HG02763 (cell line): ENCODE results near the gene MAN1A1.

Source experiments
- ATAC-seq: cut with Tn5 transposase; IDR thresholded peaks from one replicate; pipeline ENCODE4 v1.9.1; 2021; ENCODE audit warnings: mild to moderate bottlenecking, moderate library complexity; ENCODE audit not compliant: unreplicated experiment

Gene MAN1A1

DNA sequence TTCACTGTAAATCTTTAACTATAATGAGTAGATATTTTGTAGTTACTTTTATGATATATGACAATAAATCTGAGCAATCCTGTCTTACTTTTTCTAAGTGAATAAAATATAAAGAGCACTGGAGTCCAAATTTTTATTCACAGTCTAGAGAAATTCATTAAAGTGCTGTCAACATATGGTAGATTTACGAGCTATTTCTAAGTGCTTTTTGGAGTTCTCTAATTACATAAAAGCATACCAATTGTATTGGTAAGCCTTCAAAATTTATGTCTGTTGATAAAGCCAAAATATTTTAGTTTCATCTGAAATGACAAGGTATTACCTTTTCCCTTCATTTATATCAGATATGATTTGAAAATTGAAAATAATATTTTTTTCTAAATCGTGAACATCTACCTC, 75.4 kb downstream of the MAN1A1 start:
- no peak for ATAC-seq

DNA sequence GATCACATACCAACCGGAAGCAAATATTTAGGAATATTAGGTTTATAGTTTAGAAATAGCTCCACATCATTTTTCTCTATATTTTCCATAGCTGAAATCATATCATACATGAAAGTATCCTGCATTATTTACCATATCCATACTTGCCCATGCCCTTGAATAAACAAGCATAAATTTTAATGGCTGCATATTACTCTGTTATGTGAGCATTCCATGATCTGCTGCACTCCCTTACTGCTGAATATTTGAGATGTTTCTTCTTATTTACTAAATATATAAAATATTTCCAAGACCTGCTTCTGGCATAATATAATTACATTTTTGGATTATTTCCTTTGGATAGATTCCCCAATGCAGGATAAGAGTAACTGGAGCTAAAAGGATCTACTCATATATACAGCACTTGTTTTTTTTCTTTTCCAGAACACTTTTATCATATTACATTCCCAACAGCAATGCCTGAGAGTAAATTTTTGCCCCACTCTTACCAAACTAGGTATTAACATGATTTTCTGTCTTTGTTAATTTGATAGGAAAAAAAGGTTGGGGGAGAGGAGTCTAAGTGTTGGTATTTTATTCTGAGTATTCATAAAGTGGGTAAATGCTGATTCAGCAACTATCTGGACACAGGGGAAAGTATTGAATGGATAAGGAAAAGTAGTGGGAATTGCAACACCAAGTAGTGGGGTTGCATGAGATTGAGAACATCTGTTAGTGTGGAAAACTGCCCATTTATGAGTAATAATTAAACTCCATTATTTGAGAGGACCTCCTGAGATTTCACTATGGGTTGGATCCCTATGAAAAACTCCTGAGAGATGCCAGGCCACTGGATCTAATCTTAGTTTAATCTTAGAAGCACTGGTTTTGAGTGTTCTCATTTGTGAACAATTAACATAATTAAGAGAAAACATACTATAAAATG, 76.0 kb downstream of the MAN1A1 start:
- no peak for ATAC-seq

DNA sequence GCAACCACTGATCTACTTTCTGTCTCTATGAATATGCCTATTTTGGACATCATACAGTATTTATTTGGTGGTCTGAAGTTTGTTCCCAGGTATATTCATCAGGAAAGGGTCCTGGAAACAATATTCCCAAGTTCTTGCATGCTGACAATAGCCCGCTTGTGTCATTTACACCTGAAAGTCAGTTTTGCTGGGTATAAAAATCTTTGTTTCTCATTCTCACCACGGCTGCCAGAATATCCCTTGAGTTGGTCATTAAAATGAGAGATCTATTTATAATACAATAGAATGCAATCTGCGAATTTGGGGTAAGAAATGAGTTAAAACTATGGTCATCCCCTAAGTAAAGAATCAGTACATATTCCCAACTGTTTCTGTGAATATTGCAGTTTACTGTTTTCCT, 79.0 kb downstream of the MAN1A1 start:
- ATAC-seq, result no peak

DNA sequence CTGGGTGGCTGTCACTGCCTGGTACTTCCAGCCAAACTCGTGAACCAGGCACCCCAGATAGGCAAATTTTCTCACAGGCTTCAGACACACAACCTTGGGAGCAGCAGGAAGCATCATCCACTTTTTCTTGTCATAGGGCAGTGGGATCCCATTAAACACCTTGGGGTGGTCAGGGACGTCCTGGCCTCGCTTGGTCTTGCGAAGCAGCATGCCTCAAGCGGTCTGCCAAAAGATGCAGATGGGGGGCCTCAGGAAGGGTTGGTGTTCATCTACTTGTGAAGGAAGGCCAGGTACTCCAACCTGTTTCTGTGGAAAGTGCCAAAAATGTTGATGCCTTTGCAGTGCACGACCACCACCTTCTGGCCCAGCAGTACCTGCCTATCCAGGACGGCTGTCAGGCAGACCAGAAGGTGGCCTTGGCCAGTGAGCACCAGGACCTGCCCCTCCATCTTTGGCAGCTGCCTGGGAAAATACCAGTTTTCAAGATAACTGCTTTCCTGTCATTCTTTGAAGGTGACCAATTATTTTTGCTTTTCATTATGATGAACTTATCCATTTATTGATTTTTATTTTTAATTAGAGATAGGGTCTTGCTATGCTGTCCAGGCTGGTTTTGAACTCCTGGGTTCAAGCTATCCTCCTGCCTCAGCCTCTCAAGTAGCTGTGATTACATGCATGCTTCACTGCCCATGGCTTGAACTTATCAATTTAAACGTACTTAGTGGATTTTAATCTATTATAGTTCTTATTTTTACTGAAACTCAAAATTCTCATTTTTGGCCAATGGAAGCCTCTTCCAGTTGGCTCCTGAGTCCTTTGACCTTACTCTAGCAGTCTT, 80.1 kb downstream of the MAN1A1 start:
- ATAC-seq, result no peak

DNA sequence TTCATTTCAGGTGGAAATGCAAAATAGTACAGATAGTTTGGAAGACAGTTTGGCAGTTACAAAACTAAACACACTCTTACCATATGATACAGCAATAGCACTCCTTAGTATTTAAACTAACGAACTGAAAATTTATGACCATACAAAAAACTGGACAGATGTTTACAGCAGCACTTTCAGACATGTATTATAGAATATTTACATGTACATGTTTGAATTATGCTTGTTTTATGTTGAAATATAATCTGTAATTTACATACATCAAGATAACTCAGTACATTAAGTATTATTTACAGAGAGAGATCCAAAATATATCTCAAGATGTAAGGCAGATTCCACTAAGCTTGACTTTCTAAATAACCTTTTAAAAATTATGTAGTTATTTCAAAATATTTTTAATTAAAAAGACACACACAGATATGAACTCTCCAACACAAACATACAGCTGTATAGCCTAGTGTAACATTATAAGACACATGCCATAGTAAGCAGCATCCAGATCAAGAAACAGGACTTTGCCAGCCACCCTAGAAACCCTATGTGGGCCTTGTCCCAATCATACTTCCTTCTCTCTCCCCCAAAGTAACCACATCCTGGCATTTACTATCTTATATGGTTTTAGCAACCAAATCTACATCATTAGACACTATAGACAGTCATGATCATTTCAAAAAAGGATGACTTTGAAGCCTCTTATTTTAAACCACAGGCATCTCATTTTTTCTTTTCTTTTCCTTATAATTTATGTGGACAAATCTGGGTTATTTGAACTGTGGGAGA, 82.2 kb downstream of the MAN1A1 start:
- ATAC-seq, result no peak

DNA sequence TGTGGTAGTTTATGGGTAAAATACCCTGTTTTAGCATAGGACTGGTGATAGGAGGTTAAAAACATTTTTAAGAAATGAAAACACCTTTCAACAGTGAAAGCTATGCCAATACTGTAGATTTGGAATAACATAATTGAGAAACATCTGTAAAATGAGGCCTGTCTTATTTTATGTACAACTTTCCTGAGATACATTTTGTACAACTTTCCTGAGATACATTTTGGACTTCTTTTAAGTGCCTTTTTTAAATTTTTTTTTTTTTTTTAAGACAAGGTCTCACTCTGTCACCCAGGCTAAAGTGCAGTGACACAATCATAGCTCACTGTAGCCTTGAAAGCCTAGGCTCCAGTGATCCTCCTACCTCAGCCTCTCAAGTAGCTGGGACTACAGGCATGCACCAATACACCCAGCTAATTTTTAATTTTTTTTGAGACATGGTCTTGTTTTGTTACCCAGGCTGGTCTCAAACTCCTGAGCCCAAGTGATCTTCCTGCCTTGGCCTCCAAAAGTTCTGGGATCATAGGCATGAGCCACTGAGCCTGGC, 84.6 kb downstream of the MAN1A1 start:
- no peak for ATAC-seq

DNA sequence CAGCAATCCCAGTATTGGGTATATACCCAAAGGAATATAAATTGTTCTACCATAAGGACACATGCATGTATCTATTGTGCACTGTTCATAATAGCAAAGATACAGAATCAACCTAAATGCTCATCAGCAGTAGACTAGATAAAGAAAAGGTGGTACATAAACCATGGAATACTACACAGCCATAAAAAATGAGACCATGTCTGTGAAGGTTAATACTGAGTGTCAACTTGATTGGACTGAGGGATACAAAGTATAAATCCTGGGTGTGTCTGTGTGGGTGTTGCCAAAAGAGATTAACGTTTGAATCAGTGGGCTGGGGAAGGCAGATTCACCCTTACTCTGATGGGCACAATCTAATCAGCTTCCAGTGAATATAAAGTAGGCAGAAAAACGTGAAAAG, 86.9 kb downstream of the MAN1A1 start:
- ATAC-seq, result no peak

DNA sequence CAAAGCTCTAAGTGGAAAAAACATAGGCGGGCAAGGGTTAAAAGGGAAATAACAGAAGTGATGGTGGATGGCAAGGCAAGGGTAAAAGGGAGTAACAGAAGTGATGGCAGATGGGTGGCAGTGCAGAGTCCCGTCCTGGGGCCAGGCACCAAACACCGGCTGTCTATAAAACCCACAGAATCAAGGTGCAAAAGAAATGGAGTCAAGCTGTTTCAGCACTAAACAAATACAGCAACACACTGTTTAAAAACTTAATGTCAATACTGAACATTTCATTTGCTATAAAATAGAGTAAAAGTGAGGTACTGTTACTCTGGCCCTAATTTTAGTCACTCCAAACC, 87.6 kb downstream of the MAN1A1 start:
- ATAC-seq, result no peak

DNA sequence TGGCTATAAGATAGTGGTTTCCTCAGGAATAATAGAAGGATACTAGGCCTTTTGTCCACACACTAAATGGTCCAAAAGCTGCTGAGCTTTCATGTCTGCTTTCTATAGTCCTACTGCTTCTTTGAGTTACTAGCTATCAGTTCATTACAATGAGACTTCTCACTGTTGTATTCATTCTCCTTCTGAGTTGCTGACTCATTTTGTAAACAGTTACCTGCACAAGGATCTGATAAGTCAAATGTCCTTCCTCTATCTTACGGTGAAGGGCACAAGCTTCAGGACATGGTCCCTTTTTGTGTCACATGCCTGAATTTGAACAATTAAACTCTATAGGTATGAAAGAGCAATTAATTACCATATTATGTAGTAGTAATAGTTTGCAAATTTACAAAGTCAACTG, 90.5 kb downstream of the MAN1A1 start:
- peak; percentile 51 for ATAC-seq

DNA sequence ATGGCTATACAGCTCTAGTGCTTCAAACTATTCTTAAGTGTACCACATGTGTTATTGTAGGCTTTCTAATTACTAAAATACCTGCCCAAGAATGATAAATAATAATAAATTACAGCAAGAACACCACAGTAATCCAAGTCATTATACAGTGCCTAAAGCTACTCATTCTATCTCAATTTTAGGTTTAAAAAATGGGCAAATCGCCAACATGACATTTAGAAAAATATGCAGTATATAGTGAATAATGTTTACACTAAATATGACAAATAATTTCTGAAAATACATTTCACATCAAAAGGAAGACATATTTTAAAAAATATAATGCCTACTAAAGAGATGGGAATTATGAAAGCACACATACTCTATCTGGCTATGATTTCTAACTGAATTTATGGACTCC, 91.8 kb downstream of the MAN1A1 start:
- ATAC-seq, result no peak

DNA sequence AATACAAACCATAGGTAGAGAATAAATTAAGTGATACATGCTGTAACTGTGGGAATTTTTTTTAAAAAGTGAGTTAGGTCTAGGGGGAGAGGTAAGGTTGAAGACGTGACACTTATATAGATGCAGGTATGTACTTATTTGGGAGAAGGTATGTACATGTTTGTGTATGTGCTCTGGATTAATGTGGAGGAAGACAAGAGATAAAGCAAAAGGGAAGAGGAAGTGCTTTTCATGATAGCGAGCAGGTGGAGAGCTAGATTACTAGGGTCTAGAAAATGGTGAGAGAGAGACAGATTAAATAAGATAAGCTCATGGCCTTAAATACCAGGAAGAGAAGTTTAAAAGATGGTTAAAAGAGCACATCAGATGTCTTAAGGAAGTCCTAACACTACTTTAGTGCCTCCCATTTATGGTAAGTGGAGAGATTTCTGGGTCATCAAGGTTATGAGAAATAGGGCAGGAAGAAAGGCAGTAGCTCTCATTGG, 92.5 kb downstream of the MAN1A1 start:
- ATAC-seq, result no peak

DNA sequence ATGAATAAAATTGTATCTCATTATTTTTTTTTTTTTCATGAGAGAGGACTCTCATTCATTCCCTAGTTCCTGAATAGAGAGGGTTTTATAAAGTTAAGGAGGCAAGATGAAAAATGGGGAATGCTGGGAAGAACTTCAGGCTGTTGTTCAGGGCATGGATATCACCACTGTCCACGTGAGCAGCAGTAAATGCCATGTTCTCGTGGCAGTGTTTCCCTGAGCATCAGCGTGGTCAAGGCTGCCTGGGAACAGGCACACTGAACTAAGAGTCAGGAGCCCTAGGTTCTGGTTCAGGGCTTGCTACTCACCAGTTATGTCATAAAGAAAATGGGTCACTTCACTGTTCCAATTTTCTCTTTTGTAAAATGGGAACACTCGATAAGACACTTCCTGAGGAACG, 93.2 kb downstream of the MAN1A1 start:
- ATAC-seq, result no peak

DNA sequence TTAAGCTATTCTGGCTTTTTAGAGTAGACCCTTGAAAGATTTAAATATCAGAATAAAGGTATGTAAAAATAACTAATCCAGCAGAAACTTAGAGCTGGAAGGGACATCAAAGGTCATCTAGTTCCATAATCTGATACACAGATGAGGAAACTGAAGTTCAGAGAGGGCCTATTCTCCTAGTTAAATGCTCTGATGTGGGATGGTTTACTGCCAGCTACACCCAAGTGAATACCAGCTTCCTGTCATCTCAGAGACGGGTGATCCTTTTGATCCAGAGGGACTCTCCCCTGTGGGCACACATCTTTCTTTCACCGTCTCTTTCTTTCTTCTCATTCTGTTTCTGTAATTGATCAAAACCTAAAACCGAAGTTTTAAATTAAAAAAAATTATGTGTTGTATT, 94.1 kb downstream of the MAN1A1 start:
- ATAC-seq, result no peak

DNA sequence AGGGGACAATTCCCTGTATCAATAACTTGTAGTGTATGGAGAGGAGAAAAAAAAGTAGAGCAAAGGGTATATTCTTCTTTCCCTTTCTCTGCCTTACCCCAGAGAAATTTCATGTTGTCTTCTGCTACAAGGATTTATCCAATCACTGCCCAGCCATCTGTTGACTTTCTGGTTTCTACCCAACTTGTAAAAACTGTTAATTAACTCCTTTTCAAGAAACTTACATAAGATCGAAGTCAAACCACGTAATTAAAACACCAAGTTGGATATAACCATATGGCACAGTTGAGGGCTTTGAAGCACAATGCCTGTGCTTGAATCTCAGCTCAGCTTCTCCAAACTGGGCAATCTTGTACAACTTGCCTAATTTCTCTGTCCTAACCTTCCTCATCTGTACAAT, 99.5 kb downstream of the MAN1A1 start:
- no peak for ATAC-seq

DNA sequence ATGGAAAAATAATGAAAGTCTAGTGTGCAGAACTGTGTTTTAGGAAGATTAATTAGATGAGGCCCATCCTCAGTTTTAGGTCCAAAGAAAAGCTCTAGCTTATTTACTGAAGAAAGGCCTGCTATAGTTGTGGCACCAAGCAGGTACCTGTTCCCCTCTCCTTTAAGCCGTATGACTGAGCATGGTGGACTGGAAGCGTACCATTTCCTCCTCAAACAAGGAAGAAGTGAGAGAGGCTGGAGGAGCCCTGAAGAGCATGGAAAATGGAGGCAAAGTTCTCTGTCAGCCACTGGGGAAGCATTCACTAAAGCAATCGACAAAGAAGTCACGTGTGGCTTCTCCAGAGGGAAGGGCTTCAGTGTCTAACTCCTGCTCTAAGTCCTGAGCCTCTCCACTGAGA, 100.2 kb downstream of the MAN1A1 start:
- ATAC-seq, result no peak

DNA sequence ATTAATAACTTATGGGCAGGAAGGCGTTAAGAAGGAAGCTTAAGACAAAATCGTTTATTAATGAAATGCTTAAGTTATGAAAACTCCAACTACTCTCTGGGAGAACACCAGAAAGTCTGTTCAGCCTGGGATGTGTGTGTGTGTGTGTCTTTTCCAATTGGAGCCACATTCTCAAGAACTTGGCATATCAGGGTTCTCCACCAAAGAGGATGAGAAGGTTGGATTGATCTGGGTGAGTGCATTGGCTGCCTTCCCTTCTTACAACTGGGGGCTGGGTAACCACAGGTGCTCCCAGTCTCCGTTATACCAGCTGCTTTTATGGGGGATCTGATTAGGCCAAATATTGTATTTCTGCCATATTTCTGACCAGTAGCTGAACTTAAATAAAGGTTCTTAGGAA, 102.1 kb downstream of the MAN1A1 start:
- no peak for ATAC-seq

DNA sequence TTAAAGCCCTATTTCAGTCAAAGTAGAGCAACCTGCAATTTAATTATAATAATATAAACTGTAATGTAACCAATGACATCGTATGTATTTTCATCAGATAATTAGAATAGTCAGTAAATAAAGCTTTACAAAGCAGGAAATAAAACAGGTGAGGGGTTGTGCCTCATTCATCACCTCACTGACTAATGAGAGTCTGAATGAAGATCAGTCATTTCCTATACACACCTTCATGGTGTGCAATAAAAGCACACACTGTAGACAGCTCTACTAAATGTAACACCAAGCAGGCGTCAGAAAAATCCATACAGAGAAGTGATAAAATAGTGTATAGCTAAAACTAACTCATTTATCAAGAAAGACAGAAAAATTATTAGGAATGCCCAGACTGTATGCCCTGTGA, 105.9 kb downstream of the MAN1A1 start:
- no peak for ATAC-seq

DNA sequence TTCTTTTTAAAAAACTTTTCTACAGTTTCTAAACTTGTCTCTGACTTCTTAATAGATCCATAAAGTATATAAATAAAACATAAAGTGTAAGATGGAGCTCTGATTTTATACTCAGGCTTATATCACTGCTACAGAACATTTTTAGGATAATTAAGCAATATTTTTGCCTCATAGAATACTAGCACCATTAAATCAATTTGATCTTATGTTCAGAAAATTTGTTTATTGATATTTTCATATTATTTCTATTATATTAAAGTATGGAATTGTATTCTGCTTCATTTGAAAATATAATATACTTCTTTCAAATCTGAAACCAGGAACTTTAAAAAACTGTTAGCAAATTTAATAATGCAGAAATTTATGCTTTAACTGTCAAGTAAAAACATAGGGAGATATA, 106.5 kb downstream of the MAN1A1 start:
- ATAC-seq, result no peak

DNA sequence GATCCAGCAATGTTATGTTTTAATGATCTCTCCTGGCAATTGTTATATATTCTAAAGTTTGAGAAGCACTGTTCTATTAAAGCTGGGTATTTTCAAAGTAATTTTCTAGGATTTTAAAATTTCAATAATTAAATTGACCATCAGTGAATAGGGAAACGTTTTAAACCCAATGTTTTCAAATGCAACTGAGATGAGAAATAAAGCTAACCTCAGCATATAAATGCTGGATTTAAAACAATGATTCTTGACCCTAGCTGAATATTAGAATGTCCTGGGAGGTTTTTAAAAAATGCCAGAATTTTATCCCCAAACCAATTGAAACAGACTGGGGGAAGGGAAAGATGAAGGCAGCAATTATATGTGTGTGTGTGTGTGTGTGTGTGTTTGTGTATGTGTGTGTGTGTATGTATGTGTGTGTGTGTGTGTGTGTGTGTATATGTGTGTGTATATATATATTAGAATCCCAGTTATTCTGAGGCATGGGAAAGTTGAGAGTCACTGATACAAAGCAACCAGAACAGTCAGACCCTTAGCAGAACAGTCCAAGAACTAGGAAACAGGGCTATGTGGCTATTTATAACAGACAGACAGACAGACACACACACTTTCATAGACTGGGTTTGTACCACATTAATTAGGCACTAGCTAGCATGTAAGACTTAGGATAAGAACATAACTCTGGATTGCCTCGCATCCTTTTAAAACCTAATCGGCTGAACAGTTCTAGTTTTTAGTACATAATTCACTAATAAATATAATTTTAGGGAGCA, 107.8 kb downstream of the MAN1A1 start:
- ATAC-seq, result no peak

DNA sequence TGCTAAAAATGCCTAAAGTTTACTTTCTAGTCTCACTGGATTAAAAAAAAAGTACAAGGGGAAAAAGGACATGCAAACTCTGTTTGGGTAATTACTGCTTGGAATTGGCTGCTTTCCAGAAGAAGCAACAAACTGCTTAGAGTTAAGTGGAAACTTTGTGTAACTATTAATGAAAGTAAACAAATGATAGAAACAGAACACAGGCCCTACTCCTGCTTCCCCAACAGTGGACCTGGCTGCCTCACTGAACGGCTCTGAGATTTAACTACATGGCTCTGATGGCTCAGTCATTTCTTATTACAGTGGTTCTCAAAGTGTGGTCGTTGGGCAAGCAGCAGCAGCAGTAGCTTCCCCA, 108.5 kb downstream of the MAN1A1 start:
- ATAC-seq, result peak; percentile 82
